Activated CD8-positive, alpha-beta T cell treated with anti-CD3 and anti-CD28 coated beads for 36 hours (primary cell): ENCODE data around the gene UNK. TPM values are rescaled to one million over a fixed set of nuclear protein-coding genes. Genes with fewer than 3 reads are reported as not detected.
"Not testable (repeated sequence)": the region's sequence is repeated elsewhere in the genome, so short reads cannot be mapped to it uniquely, and the experiment has no call there.

Experiments
- ATAC-seq: fragments of 200-7000 bp; cut with Tn5 transposase; one replicate; pipeline ENCODE4 v1.10.0; 2021; ENCODE audit warnings: mild to moderate bottlenecking, moderate library complexity
- CTCF ChIA-PET: fragments of 350-600 bp; sonication (Branson Sonifier 250); formaldehyde crosslinking; loops from one replicate; lab custom pipeline; 2021; ENCODE audit warnings: antibody characterized with exemption; lab: Charles Lee
- POLR2A ChIA-PET: fragments of 350-600 bp; sonication (Branson Sonifier 250); formaldehyde crosslinking; loops from one replicate; lab custom pipeline; 2021; ENCODE audit warnings: antibody characterized with exemption; lab: Charles Lee
- DNase-seq: peaks from one replicate; pipeline ENCODE4 v3.0.0-alpha.2; 2020
- H3K27ac Mint-ChIP-seq: one replicate; pipeline ENCODE4 v1.8.0; 2021; ENCODE audit warnings: mild to moderate bottlenecking, mixed read lengths
- H3K27me3 Mint-ChIP-seq: one replicate; pipeline ENCODE4 v1.8.0; 2021; ENCODE audit warnings: mixed read lengths
- H3K36me3 Mint-ChIP-seq: one replicate; pipeline ENCODE4 v1.8.0; 2021; ENCODE audit warnings: low read depth, mixed read lengths
- H3K4me1 Mint-ChIP-seq: one replicate; pipeline ENCODE4 v1.8.0; 2021; ENCODE audit warnings: low read depth, mixed read lengths
- H3K4me3 Mint-ChIP-seq: one replicate; pipeline ENCODE4 v1.8.0; 2021; ENCODE audit warnings: mild to moderate bottlenecking, moderate library complexity, mixed read lengths
- H3K9me3 Mint-ChIP-seq: one replicate; pipeline ENCODE4 v1.8.0; 2021; ENCODE audit warnings: mixed read lengths
- intact Hi-C: fragments of 100-400 bp; cut with micrococcal nuclease; formaldehyde crosslinking; loops from one replicate; pipeline ENCODE4 v1.10.0; 2022
- total RNA-seq, 2 experiments: library from RNA; stranded (reverse); gene quantifications; one replicate each; pipeline ENCODE4 v1.2.3, GENCODE V29; 2021
- TF ChIP-seq, protein P1 (sequence below): fragments of 200-600 bp; IDR thresholded peaks from one replicate; pipeline ENCODE4 v1.8.0; 2022; ENCODE audit warnings: antibody characterized with exemption, mild to moderate bottlenecking

Gene UNK
- total RNA-seq, 2 experiments from 2014 or later, result 26.4 to 26.6 TPM

DNA sequence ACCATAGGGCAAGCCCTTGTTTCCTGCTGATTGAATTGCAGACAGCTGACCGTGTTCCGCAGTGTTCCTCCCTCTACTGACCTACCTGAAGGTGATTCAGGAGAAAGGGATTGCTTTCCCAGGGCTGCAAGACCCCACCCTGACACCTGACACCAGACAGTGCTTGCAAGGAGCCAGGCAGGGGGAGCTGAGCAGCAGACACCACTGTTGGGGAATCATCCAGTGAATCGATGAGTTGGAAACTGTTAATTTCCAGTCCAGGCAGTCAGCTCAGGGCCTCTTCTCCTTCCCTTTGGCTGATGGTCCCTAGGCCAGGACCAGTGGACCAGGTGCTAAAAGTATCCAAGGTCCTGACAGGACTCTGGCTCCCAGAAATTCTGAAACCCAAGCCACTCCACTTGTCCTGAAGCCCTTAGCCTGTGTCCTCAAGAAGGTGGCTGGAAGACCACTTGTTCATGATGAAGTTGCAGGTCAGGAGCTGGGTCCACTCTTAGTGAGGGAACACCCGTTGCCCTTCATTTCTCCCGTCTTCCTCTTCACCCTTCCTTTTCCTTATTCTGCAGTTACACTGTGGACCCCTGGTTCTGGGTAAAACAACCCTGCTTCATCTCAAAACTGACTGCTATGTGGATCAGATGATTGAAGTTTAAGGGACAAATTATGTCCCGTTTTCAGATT, 9.5 kb upstream of the UNK start:
- peak overlapping the region; percentile 88 for H3K4me3 Mint-ChIP-seq
- H3K27me3 Mint-ChIP-seq, result peaks cover 2% of the 10 kb centered on the region
- H3K27ac Mint-ChIP-seq, result peak overlapping the region; percentile 2
- no peak for ATAC-seq
- H3K9me3 Mint-ChIP-seq, result no peaks in the 10 kb centered on the region
- CTCF ChIA-PET, result interaction anchor here (0.7 to 6.1 kb wide), 3 partner anchors 10 to 52 kb away, joined by 3 to 40 read pairs (median 18); partner anchors contain the start of gene GALK1
- peaks cover 31% of the 10 kb centered on the region for H3K36me3 Mint-ChIP-seq
- H3K4me1 Mint-ChIP-seq, result peaks cover 25% of the 10 kb centered on the region
- intact Hi-C loops, result no loop called here
- TF ChIP-seq, protein P1, sequence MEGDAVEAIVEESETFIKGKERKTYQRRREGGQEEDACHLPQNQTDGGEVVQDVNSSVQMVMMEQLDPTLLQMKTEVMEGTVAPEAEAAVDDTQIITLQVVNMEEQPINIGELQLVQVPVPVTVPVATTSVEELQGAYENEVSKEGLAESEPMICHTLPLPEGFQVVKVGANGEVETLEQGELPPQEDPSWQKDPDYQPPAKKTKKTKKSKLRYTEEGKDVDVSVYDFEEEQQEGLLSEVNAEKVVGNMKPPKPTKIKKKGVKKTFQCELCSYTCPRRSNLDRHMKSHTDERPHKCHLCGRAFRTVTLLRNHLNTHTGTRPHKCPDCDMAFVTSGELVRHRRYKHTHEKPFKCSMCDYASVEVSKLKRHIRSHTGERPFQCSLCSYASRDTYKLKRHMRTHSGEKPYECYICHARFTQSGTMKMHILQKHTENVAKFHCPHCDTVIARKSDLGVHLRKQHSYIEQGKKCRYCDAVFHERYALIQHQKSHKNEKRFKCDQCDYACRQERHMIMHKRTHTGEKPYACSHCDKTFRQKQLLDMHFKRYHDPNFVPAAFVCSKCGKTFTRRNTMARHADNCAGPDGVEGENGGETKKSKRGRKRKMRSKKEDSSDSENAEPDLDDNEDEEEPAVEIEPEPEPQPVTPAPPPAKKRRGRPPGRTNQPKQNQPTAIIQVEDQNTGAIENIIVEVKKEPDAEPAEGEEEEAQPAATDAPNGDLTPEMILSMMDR, result no peak
- peak; percentile 41 for DNase-seq
- POLR2A ChIA-PET, result interaction anchor here (0.6 to 7.5 kb wide), 19 partner anchors 10 to 123 kb away, joined by 3 to 215 read pairs (median 5); partner anchors contain the start of genes GALK1, RECQL5, SAP30BP and UNK

DNA sequence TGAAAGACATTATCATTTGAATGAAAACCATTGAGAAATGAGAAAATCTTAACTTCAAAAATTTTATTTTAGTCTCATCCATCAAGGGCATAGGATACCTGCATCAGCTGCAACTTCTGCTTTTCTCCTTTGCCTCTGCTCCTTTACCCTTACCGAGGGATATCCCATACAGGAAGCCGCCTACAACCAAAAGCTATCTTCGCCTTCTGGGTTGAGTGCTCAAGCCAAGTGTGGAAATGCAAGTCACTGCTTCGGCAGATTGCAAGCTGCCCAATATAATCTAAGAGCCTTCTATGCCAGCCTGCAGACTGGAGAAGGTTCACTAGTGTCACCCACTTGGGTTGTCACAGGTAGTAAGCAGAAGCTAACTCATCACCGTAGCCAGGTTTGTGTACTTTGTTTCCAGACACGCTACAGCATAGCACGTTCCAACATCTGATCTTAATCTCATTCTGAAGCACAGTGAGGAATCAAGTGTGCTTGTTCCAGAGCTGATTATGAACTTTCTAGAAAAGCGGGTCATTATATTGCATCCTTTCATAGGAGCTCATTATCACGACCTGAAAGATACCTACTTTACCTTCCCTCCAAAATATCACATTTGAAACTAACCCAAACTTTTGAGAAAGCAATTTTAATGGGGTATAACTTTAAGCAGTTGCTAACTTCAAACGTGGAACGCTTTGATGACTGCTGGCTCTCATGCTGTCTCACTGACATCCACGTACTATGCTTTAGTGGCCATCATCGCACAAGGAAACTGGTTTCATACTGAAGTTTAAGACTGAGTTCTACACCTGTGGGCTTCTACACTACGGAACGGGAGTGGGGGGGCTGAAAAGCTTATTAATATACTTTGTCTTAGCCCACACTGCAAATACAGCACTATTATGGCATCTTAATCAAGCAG, 8.0 kb upstream of the UNK start:
- ATAC-seq (no peak), DNase-seq (peak; percentile 47)
- H3K36me3 Mint-ChIP-seq, result peaks cover 31% of the 10 kb centered on the region
- peaks cover 30% of the 10 kb centered on the region for H3K4me1 Mint-ChIP-seq
- H3K9me3 Mint-ChIP-seq, result no peaks in the 10 kb centered on the region
- POLR2A ChIA-PET, result interaction anchor here (0.6 to 7.5 kb wide), 29 partner anchors 9 to 514 kb away, joined by 3 to 215 read pairs (median 5); partner anchors contain the start of genes GALK1, SMIM5, TRIM47 and TRIM65
- H3K27me3 Mint-ChIP-seq, result peaks cover 2% of the 10 kb centered on the region
- intact Hi-C loops, result no loop called here
- peak overlapping the region; percentile 70 for H3K27ac Mint-ChIP-seq
- H3K4me3 Mint-ChIP-seq, result peak overlapping the region; percentile 88
- CTCF ChIA-PET, result interaction anchor here (0.7 to 6.1 kb wide), 14 partner anchors 10 to 120 kb away, joined by 3 to 40 read pairs (median 4); partner anchors contain the start of genes GALK1 and TRIM65
- TF ChIP-seq, protein P1, result no peak

DNA sequence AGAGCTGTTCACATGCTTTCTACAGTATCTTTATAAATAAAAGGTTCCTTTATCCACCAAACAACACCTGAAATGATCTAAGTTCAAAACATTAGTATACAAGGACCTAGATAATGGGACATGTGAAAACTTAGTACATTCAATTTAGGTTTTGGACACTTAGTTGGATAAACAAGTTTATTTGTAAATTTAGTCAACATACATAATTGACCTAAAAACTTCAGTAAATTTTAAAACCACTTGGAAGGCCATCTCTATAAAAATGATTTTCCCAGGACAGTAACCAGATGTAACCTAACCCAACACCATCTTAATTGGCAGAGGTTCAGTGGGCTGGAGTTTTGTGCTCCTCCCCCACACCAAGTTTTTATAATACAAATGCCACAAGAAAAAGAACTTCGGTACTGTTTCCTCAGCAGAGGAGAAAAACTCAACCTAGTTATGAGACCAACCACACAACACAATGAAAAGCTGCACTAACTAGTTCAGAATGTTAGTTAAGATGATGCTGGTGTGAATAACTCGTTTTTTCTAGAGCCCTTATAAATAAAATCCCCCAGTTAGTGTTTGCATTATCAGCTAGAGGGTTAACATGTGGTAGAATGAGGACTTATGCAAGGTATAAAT, 7.2 kb upstream of the UNK start:
- DNase-seq, result no peak
- Mint-ChIP-seq H3K4me1 (peaks cover 31% of the 10 kb centered on the region), H3K27me3 (peaks cover 2% of the 10 kb centered on the region), H3K27ac (peak overlapping the region; percentile 70), H3K9me3 (no peaks in the 10 kb centered on the region), H3K4me3 (peak overlapping the region; percentile 88), H3K36me3 (peaks cover 31% of the 10 kb centered on the region)
- TF ChIP-seq, protein P1, result no peak
- ChIA-PET CTCF (interaction anchor here (0.7 to 6.1 kb wide), 12 partner anchors 9 to 119 kb away, joined by 3 to 40 read pairs (median 6); partner anchors contain the start of genes GALK1 and TRIM65), POLR2A (interaction anchor here (0.5 to 7.5 kb wide), 20 partner anchors 8 to 515 kb away, joined by 3 to 215 read pairs (median 11); partner anchors contain the start of genes GALK1, TRIM65, UNC13D and UNK)
- intact Hi-C loops, result no loop called here
- no peak for ATAC-seq

DNA sequence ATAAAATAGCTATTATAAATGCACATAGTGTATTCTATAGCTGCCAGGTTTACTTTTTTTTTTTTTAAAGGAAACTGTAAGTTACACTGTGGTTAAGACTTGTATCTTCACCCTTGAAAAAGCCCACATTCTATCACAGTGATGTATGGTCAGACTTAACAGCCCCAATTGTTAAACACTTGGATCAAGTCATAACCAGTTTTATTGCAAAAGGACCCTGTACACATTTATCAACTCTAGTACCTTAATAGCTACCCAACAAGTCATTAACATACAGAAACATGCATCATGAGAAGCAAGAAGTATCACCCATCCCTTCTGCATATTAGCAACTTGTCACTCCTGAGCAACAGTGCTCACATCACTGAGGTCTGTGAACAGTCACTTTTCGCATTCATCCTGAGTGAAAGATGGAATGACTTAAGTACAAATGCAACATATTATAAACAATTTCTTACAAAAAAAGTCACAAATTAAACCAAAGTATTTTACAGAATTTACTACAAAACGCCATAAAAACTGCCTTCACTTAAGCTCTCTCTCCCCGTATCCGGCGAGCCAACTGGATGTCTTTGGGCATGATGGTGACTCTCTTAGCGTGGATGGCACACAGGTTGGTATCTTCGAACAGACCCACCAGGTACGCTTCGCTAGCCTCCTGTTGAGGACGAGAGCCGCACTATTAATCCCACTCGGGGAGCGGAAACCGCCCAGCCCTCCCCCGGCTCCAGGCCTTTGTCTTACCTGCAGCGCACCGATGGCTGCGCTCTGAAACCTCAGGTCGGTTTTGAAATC, 6.3 kb upstream of the UNK start:
- H3K27me3 Mint-ChIP-seq, ATAC-seq, DNase-seq, intact Hi-C loops, H3K9me3 Mint-ChIP-seq: not testable (repeated sequence)
- Mint-ChIP-seq H3K36me3 (peaks cover 31% of the 10 kb centered on the region), H3K4me1 (peaks cover 36% of the 10 kb centered on the region), H3K27ac (peak overlapping the region; percentile 95), H3K4me3 (peak overlapping the region; percentile 88)
- ChIA-PET POLR2A (interaction anchor here (0.5 to 7.5 kb wide), 19 partner anchors 7 to 336 kb away, joined by 3 to 215 read pairs (median 7); partner anchors contain the start of genes GALK1, MRPL38, TRIM65 and UNK), CTCF (interaction anchor here (0.8 to 6.1 kb wide), 10 partner anchors 8 to 83 kb away, joined by 3 to 40 read pairs (median 10); partner anchors contain the start of gene GALK1)
